Measurements from ENCODE around the gene CTIF. TPM values are rescaled to one million over a fixed set of nuclear protein-coding genes. Genes with fewer than 3 reads are reported as not detected.

CTIF gene
- total RNA-seq, 1 donor from 2014 or later: 72.4 TPM

DNA sequence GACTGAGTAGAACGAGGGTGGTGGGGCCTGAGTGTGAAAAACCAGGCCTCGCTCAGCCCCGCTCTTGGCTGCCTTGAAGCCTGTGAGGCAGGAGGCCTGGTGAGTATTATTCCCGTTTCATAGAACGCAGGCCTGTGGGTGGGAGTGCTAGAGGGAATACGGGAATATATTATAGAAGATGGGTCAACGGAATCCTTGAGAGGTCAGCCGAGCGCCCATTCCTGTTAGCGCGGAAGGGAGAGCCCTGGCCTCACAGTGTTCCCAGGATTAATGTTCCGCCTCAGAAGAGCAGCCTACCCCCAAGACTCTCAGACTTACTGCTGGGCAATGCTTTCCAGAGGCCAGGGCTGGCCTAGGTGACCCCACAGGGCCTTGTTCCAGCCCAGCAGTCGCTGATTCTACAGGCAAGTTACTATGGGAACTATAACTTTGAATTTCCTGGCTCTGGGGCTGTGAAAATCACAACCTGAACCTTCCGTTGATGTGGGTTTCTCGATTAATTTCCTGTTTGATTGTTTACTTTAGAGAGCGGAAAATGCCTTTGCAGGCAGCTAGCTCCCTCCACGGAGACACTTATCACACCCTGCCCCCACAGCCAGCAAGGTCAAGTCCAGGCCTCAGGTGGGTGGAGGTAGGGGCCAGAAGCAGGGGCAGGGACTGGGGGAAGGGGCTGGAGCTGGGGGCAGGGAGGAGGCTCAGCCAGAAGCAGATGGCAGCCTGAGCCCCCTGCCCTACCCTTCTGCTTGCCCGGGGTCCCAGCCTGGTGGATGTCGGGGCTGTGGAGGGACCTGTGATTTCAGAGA, 303.6 kb downstream of the CTIF start:
- peak; percentile 63 for DNase-seq
- intact Hi-C loops (cut with DNase I): no loop called here
- no peaks in the 10 kb centered on the region for H3K36me3 ChIP-seq
- no peak overlapping the region for H3K4me3 ChIP-seq
- no peak for TF ChIP-seq CTCF (IDR thresholded peaks at IDR 0.05)
- H3K27me3 ChIP-seq: no peaks in the 10 kb centered on the region
- peak; percentile 9 for ATAC-seq
- H3K4me1 ChIP-seq: peaks cover 57% of the 10 kb centered on the region
- peak overlapping the region; percentile 82 for H3K27ac ChIP-seq
- no peaks in the 10 kb centered on the region for H3K9me3 ChIP-seq

- Histone ChIP-seq H3K4me1 (peaks cover 53% of the 10 kb centered on the region), H3K4me3 (no peak overlapping the region), H3K9me3 (no peaks in the 10 kb centered on the region), H3K27ac (peak overlapping the region; percentile 82), H3K27me3 (no peaks in the 10 kb centered on the region), H3K36me3 (no peaks in the 10 kb centered on the region)
- TF ChIP-seq CTCF (IDR thresholded peaks at IDR 0.05): no peak
- ATAC-seq: no peak
- DNase-seq: peak; percentile 37
- intact Hi-C loops (cut with DNase I): no loop called here
Measured at GRCh38 chr18:48843162-48843561, 304.3 kb downstream of the CTIF start.

DNA sequence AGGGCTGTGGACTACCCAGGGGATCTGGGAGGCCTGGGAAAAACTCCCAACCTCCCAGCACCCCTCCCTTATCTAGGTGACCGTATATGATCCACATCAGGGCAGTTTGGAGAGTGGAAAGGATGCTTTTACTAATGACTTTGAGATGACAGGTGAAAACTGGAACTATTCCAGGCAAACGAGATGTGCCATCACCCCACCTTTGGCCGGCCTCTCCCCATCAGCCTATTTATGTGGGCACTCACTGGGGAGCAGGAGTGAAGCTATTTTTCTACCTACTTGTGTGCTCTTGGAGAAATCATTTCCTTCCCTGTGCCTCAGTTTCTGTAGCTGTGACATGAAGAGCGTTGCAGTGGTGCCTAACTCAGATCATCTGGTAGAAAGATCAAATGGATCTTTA, 304.8 kb downstream of the CTIF start:
- Histone ChIP-seq H3K36me3 (no peaks in the 10 kb centered on the region), H3K27me3 (no peaks in the 10 kb centered on the region), H3K4me1 (peaks cover 50% of the 10 kb centered on the region), H3K4me3 (no peak overlapping the region), H3K27ac (no peak overlapping the region), H3K9me3 (no peaks in the 10 kb centered on the region)
- no peak for TF ChIP-seq CTCF (IDR thresholded peaks at IDR 0.05)
- intact Hi-C loops (cut with DNase I): no loop called here
- ATAC-seq (no peak), DNase-seq (peak; percentile 5)

DNA sequence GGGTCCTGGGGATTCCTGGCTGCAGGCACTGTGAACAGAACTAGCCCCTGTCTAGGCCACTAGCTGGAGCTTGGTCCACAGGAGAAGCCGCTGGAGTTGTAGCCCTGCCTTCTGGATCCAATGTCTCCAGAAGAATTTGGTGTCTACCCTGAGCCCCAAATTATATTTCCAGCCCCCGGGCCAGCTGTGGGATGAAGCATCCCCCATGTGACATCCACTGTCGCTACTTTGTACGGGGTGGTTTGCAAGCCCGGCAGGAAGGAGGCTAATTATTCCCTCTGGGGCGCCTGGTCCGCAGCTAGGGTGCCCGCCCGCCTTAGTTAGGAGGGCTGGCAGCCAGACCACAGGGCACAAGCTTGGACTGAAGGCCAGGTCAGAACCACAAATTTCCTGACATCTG, 305.4 kb downstream of the CTIF start:
- no peak for TF ChIP-seq CTCF (IDR thresholded peaks at IDR 0.05)
- no peak overlapping the region for H3K4me3 ChIP-seq
- ATAC-seq (no peak), DNase-seq (peak; percentile 46)
- H3K36me3 ChIP-seq: no peaks in the 10 kb centered on the region
- no peaks in the 10 kb centered on the region for H3K27me3 ChIP-seq
- H3K27ac ChIP-seq: no peak overlapping the region
- intact Hi-C loops (cut with DNase I): no loop called here
- peaks cover 43% of the 10 kb centered on the region for H3K4me1 ChIP-seq
- no peaks in the 10 kb centered on the region for H3K9me3 ChIP-seq

GRCh38 chr18:48845174-48845573, 306.3 kb downstream of the CTIF start:
- no peak overlapping the region for H3K27ac ChIP-seq
- no peak overlapping the region for H3K4me3 ChIP-seq
- TF ChIP-seq CTCF (IDR thresholded peaks at IDR 0.05): no peak
- DNase-seq (peak; percentile 29), ATAC-seq (no peak)
- intact Hi-C loops (cut with DNase I): no loop called here
- H3K36me3 ChIP-seq: no peaks in the 10 kb centered on the region
- H3K4me1 ChIP-seq: peaks cover 36% of the 10 kb centered on the region
- H3K9me3 ChIP-seq: no peaks in the 10 kb centered on the region
- H3K27me3 ChIP-seq: no peaks in the 10 kb centered on the region

Data from upper lobe of right lung (tissue), 1 donor.